CD4-positive, alpha-beta T cell (primary cell): ENCODE data around the gene ETF1. TPM values are rescaled to one million over a fixed set of nuclear protein-coding genes. Genes with fewer than 3 reads are reported as not detected.
A peak's percentile ranks its signal among the peaks of the same experiment; 100 is the strongest.

Experiments
- ATAC-seq: fragments of 200-7000 bp; cut with Tn5 transposase; one replicate; pipeline ENCODE4 v1.10.0; 2022; ENCODE audit warnings: mild to moderate bottlenecking; ENCODE audit not compliant: poor library complexity
- CTCF ChIA-PET: fragments of 350-600 bp; sonication (Branson Sonifier 250); formaldehyde crosslinking; loops from one replicate; lab custom pipeline; 2021; ENCODE audit warnings: antibody characterized with exemption, inconsistent platforms; lab: Charles Lee
- POLR2A ChIA-PET: fragments of 350-600 bp; sonication (Branson Sonifier 250); formaldehyde crosslinking; loops from one replicate; lab custom pipeline; 2021; ENCODE audit warnings: antibody characterized with exemption, inconsistent platforms; lab: Charles Lee
- DNase-seq, 14 experiments: peaks; one replicate each; pipeline ENCODE4 v3.0.0-alpha.2; 2013 to 2020; ENCODE audit warnings: mixed read lengths in 2 of 14
- H3K27ac ChIP-seq, 2 donors: one replicate each; pipeline versions ENCODE4 v1.5.1 to v1.7.0; 2013; ENCODE audit warnings: low read length in 2 of 2, low read depth in 1 of 2, mild to moderate bottlenecking in 1 of 2
- H3K27me3 ChIP-seq, 2 experiments: 1 replicate in 1 of 2; 2 replicates in 1 of 2; pipeline versions ENCODE4 v1.6.1 to v1.7.0; 2013; ENCODE audit warnings: low read length in 2 of 2, control low read depth in 1 of 2, mild to moderate bottlenecking in 1 of 2, moderate library complexity in 1 of 2; ENCODE audit not compliant: insufficient read depth in 2 of 2, control insufficient read depth in 1 of 2
- H3K36me3 ChIP-seq: one replicate; pipeline ENCODE4 v1.6.1; 2013; ENCODE audit warnings: low read length, control low read depth; ENCODE audit not compliant: insufficient read depth
- H3K4me1 ChIP-seq: one replicate; pipeline ENCODE4 v1.6.1; 2013; ENCODE audit warnings: low read length, control low read depth; ENCODE audit not compliant: insufficient read depth
- H3K4me3 ChIP-seq: one replicate; pipeline ENCODE4 v1.5.1; 2013; ENCODE audit warnings: mild to moderate bottlenecking, low read length, moderate library complexity
- H3K9me3 ChIP-seq, 2 experiments: 1 replicate in 1 of 2; 2 replicates in 1 of 2; pipeline versions ENCODE4 v1.6.1 to v1.7.0; 2013; ENCODE audit warnings: low read length in 2 of 2, mild to moderate bottlenecking in 2 of 2, control low read depth in 1 of 2, moderate library complexity in 1 of 2; ENCODE audit not compliant: control insufficient read depth in 1 of 2, insufficient read depth in 1 of 2
- H3K27ac Mint-ChIP-seq: one replicate; pipeline ENCODE4 v1.8.0; 2020; ENCODE audit warnings: mixed read lengths
- H3K27me3 Mint-ChIP-seq: one replicate; pipeline ENCODE4 v1.8.0; 2021; ENCODE audit warnings: mixed read lengths
- H3K36me3 Mint-ChIP-seq: one replicate; pipeline ENCODE4 v1.8.0; 2021; ENCODE audit warnings: low read depth, mixed read lengths
- H3K4me1 Mint-ChIP-seq: one replicate; pipeline ENCODE4 v1.8.0; 2021; ENCODE audit warnings: low read depth, mixed read lengths
- H3K4me3 Mint-ChIP-seq: one replicate; pipeline ENCODE4 v1.8.0; 2020; ENCODE audit warnings: mild to moderate bottlenecking, mixed read lengths
- H3K9me3 Mint-ChIP-seq: one replicate; pipeline ENCODE4 v1.8.0; 2020; ENCODE audit warnings: mixed read lengths
- intact Hi-C, 2 experiments: fragments of 100-400 bp; cut with DNase I in 1 of 2; cut with micrococcal nuclease in 1 of 2; formaldehyde crosslinking; loops; one replicate each; pipeline versions ENCODE4 v1.15.1 to v1.9.0; 2023 to 2025; cut with DNase I, micrococcal nuclease
- total RNA-seq, 174 experiments: library from RNA in 2 of 174; stranded (reverse) in 2 of 174; gene quantifications; one replicate each; pipeline ENCODE4 v1.2.3 and lab custom pipeline; 2021 to 2026
- TF ChIP-seq, protein P1 (sequence below): fragments of 200-600 bp; IDR thresholded peaks from one replicate; pipeline ENCODE4 v1.8.0; 2022; ENCODE audit warnings: antibody characterized with exemption, mild to moderate bottlenecking

Gene ETF1
- total RNA-seq, 2 experiments from 2014 or later: 178 to 187 TPM

DNA sequence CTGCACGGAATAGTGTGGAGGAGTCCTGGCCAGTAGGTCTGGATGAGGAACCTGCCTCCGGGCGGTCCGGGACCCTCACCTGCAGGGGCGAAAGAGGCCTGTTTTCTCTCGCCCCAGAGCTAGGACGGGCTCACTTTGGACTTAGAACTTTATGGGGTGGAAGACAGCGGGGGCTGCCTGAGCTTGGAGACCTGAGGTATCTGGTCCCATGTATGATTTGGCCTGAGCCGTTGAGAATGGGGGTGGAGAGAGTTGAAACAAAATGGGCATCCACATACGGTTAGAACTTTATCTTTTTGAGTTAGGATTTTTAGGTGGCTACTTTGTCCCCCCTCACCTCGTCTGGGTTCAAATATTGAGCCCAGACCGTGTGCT, 681 bp upstream of the ETF1 start:
- Histone ChIP-seq H3K9me3 (no peaks in the 10 kb centered on the region), H3K27ac (peak overlapping the region; percentile 99 to 100), H3K4me1 (peaks cover 60% of the 10 kb centered on the region), H3K4me3 (peak overlapping the region; percentile 95), H3K27me3 (no peaks in the 10 kb centered on the region), H3K36me3 (peaks cover 24% of the 10 kb centered on the region)
- intact Hi-C loops: loop anchor here (1.0 to 10.0 kb wide), 9 partner anchors 32 to 651 kb away; partner anchors contain the start of genes EGR1 (in 2 of the 2), HSPA9 (in 2 of the 2), KDM3B (in 2 of the 2) and CDC23 (in 1 of the 2)
- peak; percentile 56 for ATAC-seq
- ChIA-PET CTCF (interaction anchor here (0.9 to 3.3 kb wide), 6 partner anchors 32 to 212 kb away, joined by 3 to 16 read pairs (median 6); partner anchors contain the start of genes CDC25C, EGR1, HSPA9 and KDM3B), POLR2A (interaction anchor here (0.7 to 4.3 kb wide), 26 partner anchors 9 to 1858 kb away, joined by 3 to 152 read pairs (median 6); partner anchors contain the start of genes ANKHD1, CDC23, CDC25C and EGR1)
- Mint-ChIP-seq H3K4me3 (peak overlapping the region; percentile 99), H3K9me3 (no peaks in the 10 kb centered on the region), H3K27me3 (no peaks in the 10 kb centered on the region), H3K36me3 (peaks cover 62% of the 10 kb centered on the region), H3K4me1 (peaks cover 88% of the 10 kb centered on the region), H3K27ac (peak overlapping the region; percentile 99)
- DNase-seq: no peak
- TF ChIP-seq, protein P1, sequence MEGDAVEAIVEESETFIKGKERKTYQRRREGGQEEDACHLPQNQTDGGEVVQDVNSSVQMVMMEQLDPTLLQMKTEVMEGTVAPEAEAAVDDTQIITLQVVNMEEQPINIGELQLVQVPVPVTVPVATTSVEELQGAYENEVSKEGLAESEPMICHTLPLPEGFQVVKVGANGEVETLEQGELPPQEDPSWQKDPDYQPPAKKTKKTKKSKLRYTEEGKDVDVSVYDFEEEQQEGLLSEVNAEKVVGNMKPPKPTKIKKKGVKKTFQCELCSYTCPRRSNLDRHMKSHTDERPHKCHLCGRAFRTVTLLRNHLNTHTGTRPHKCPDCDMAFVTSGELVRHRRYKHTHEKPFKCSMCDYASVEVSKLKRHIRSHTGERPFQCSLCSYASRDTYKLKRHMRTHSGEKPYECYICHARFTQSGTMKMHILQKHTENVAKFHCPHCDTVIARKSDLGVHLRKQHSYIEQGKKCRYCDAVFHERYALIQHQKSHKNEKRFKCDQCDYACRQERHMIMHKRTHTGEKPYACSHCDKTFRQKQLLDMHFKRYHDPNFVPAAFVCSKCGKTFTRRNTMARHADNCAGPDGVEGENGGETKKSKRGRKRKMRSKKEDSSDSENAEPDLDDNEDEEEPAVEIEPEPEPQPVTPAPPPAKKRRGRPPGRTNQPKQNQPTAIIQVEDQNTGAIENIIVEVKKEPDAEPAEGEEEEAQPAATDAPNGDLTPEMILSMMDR: no peak

DNA sequence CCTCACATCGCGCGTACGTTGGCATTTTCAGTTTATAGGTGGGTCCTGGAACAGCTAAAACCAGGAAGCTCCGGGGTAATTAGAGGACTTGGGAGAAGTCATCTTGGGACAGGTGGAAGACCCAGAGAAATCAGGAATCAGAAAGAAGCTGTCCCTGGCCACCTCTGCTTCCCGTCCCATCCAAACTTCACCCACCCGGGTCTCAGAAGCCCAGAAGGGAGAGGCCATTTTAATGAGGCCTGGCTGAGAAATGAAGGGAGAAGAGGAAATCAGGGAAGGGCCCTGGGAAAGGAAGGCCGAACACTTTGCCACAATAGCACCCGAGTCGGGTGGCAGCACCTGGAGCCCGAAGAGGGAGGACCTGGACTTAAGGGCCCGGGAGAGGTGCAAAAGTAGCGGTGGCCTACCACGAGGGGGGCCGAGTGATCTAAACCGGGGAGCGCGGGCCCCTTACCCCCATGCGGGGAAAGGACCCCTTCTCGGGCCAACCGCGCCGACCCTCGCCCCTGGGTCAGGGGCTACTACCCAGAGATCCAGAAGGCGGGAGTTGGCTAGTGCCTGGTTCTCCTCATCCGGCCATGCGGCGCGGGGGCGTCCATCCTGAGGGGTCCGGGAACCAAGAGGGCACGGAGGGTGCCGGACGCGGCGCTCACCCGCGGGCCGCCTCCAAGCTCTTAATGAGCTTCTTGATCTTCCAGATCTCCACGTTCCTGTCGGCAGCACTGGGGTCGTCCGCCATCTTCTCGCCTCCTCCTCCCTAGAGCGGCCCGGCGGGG, 668 bp downstream of the ETF1 start:
- Mint-ChIP-seq H3K27me3 (no peaks in the 10 kb centered on the region), H3K4me1 (peaks cover 81% of the 10 kb centered on the region), H3K36me3 (peaks cover 53% of the 10 kb centered on the region), H3K27ac (peak overlapping the region; percentile 99), H3K9me3 (no peaks in the 10 kb centered on the region), H3K4me3 (peak overlapping the region; percentile 99)
- H3K27me3 ChIP-seq: no peaks in the 10 kb centered on the region
- H3K27ac ChIP-seq: peak overlapping the region; percentile 99
- peaks cover 22% of the 10 kb centered on the region for H3K36me3 ChIP-seq
- ATAC-seq (peak; percentile 27), DNase-seq (peak in 3 of 14 experiments; percentile 18 to 27 (median 18))
- POLR2A ChIA-PET: interaction anchor here (0.7 to 4.3 kb wide), 24 partner anchors 8 to 1859 kb away, joined by 3 to 152 read pairs (median 6); partner anchors contain the start of genes ANKHD1, CDC25C, EGR1 and FAM53C
- TF ChIP-seq, protein P1: no peak
- intact Hi-C loops: loop anchor here (2.0 to 10.0 kb wide), 6 partner anchors 48 to 652 kb away; partner anchors contain the start of genes KDM3B (in 2 of the 2), CDC23 (in 1 of the 2), EGR1 (in 1 of the 2) and SIL1 (in 1 of the 2)
- CTCF ChIA-PET: interaction anchor here (0.9 to 3.3 kb wide), 5 partner anchors 33 to 211 kb away, joined by 3 to 16 read pairs (median 8); partner anchors contain the start of genes CDC25C, EGR1, HSPA9 and KDM3B
- peaks cover 49% of the 10 kb centered on the region for H3K4me1 ChIP-seq
- H3K4me3 ChIP-seq: peak overlapping the region; percentile 95
- H3K9me3 ChIP-seq: no peaks in the 10 kb centered on the region

DNA sequence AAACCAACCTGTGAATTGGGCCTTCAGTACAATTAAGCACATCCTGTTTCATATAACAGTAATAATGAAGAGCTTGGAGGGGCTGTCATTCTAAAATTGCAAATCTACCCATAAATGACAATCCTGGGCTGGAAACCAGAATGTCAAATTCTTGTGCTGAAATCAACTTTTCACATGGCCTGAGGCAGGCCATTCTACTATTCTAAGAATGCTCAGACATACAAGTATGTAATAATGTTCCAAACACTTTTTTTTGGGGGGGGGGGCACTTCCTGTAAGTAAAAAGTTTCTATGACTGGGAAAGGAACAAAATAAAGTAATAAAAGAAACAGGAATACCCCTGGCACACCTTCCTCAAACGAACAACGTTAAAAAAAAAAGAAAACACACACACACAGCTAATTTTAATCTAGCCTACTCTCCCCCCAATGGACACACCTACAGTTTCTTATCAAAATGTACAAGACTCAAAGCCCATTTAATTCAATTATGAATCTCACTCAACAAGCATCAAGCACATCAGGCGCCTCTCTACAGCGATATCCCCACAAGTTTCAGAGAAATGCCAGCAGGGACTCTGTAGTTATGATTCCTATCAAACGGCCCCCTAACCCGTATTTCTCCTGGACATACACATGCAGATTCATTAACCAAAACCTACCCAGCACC, 1.4 kb downstream of the ETF1 start:
- Histone ChIP-seq H3K4me1 (peaks cover 46% of the 10 kb centered on the region), H3K36me3 (peaks cover 25% of the 10 kb centered on the region), H3K9me3 (no peaks in the 10 kb centered on the region), H3K27me3 (no peaks in the 10 kb centered on the region), H3K27ac (peak overlapping the region in 1 of 2 donors; percentile 99), H3K4me3 (peak overlapping the region; percentile 95)
- TF ChIP-seq, protein P1: no peak
- no peak for ATAC-seq
- Mint-ChIP-seq H3K4me1 (peaks cover 84% of the 10 kb centered on the region), H3K36me3 (peaks cover 60% of the 10 kb centered on the region), H3K27ac (peak overlapping the region; percentile 99), H3K9me3 (no peaks in the 10 kb centered on the region), H3K27me3 (no peaks in the 10 kb centered on the region), H3K4me3 (peak overlapping the region; percentile 99)
- CTCF ChIA-PET: interaction anchor here (3.3 kb wide), 1 partner anchor 189 kb away, joined by 15 read pairs; the partner anchor contains the start of gene KDM3B
- intact Hi-C loops: loop anchor here (2.0 to 10.0 kb wide), 7 partner anchors 47 to 653 kb away; partner anchors contain the start of genes KDM3B (in 2 of the 2), CDC23 (in 1 of the 2), EGR1 (in 1 of the 2) and SIL1 (in 1 of the 2)
- no peak for DNase-seq
- POLR2A ChIA-PET: interaction anchor here (2.9 to 4.3 kb wide), 2 partner anchors 34 to 77 kb away, joined by 59 to 152 read pairs; partner anchors contain the start of genes EGR1 and HSPA9
